Adrenal gland (tissue), 5 donors: ENCODE results near the gene AFTPH.

Experiments used
- CTCF ChIP-seq, 6 experiments: fragments of 450-650 bp in 4 of 6; fragments of 200-600 bp in 2 of 6; sonication (generic) in 1 of 6; IDR thresholded peaks; 1 replicate in 5 of 6; 2 replicates in 1 of 6; pipeline versions ENCODE4 v1.5.1 to v1.8.0; 2016 to 2021; ENCODE audit warnings: antibody characterized with exemption in 6 of 6, mild to moderate bottlenecking in 2 of 6, moderate library complexity in 1 of 6
- POLR2A ChIP-seq, 2 donors: fragments of 450-650 bp; IDR thresholded peaks; one replicate each; pipeline ENCODE4 v1.6.1; 2017; ENCODE audit warnings: antibody characterized with exemption in 2 of 2, mild to moderate bottlenecking in 2 of 2, moderate library complexity in 1 of 2
- donor health status: DM: no; HTN: no; CAD: no.

- TF ChIP-seq CTCF (IDR thresholded peaks at IDR 0.05) = no peak
- TF ChIP-seq POLR2A (IDR thresholded peaks at IDR 0.05) = no peak
Observed at GRCh38 chr2:64605991-64606478, 81.9 kb downstream of the AFTPH start.
